ENCODE measurements around the gene SLC16A12.

SLC16A12 gene

GRCh38 chr10:89553064-89553734 lies 17.8 kb upstream of the SLC16A12 start:
- H4K20me1 ChIP-seq (ENCODE audit: insufficient read depth, low read length): no peaks in the 10 kb centered on the region
- H3K36me3 ChIP-seq (replicated peaks; ENCODE audit: low read depth, low read length): no peaks in the 10 kb centered on the region
- no peaks in the 10 kb centered on the region for H3K9me3 ChIP-seq (ENCODE audit: insufficient read depth, low read length)
- no peak overlapping the region for H2AFZ ChIP-seq (ENCODE audit: low read depth, low read length)
- H3K4me2 ChIP-seq (ENCODE audit: low read length): no peak overlapping the region
- no peaks in the 10 kb centered on the region for H3K27me3 ChIP-seq (ENCODE audit: low read depth, low read length)
- TF ChIP-seq CTCF (IDR thresholded peaks at IDR 0.05; ENCODE audit: low read depth, low read length) (no peak), EZH2phosphoT487 (IDR thresholded peaks at IDR 0.05; ENCODE audit: low read depth) (no peak)
- no peak overlapping the region for H3K9ac ChIP-seq (ENCODE audit: low read length)
- no peak overlapping the region for H3K27ac ChIP-seq (ENCODE audit: low read length)
- no peak overlapping the region for H3K4me3 ChIP-seq (ENCODE audit: low read length)
- H3K4me1 ChIP-seq (ENCODE audit: low read length): no peaks in the 10 kb centered on the region
- H3K79me2 ChIP-seq (ENCODE audit: low read length): no peaks in the 10 kb centered on the region

DNA sequence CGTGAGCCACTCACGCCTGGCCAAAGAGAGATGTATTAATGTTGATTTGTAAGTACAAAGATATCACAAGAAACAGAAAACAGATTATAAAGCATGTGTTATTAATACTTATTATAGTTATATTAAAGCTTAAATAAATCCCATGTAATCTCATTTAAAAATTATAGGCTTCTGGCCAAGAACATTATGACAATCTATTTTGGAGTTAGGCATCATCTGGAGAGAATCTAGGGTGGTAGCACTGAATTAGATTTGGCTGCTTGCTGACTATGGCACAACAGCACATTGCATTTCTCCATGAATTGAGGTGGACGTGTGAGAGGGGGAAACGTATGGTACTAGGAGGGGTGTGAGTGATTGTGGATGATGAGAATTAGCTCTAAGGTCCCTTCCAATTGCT lies 16.8 kb upstream of the SLC16A12 start:
- H3K27me3 ChIP-seq (ENCODE audit: low read depth, low read length): no peaks in the 10 kb centered on the region
- no peaks in the 10 kb centered on the region for H3K36me3 ChIP-seq (replicated peaks; ENCODE audit: low read depth, low read length)
- no peaks in the 10 kb centered on the region for H4K20me1 ChIP-seq (ENCODE audit: insufficient read depth, low read length)
- no peak overlapping the region for H3K4me3 ChIP-seq (ENCODE audit: low read length)
- H3K4me1 ChIP-seq (ENCODE audit: low read length): no peaks in the 10 kb centered on the region
- H3K9me3 ChIP-seq (ENCODE audit: insufficient read depth, low read length): no peaks in the 10 kb centered on the region
- no peak overlapping the region for H2AFZ ChIP-seq (ENCODE audit: low read depth, low read length)
- no peak for TF ChIP-seq CTCF (IDR thresholded peaks at IDR 0.05; ENCODE audit: low read depth, low read length)
- no peak for TF ChIP-seq EZH2phosphoT487 (IDR thresholded peaks at IDR 0.05; ENCODE audit: low read depth)
- no peak overlapping the region for H3K27ac ChIP-seq (ENCODE audit: low read length)
- H3K9ac ChIP-seq (ENCODE audit: low read length): no peak overlapping the region
- no peak overlapping the region for H3K4me2 ChIP-seq (ENCODE audit: low read length)
- no peaks in the 10 kb centered on the region for H3K79me2 ChIP-seq (ENCODE audit: low read length)

GRCh38 chr10:89550509-89550908 lies 15.1 kb upstream of the SLC16A12 start:
- Histone ChIP-seq H3K27ac (ENCODE audit: low read length) (no peak overlapping the region), H3K79me2 (ENCODE audit: low read length) (no peaks in the 10 kb centered on the region), H3K4me3 (ENCODE audit: low read length) (no peak overlapping the region), H3K9me3 (ENCODE audit: insufficient read depth, low read length) (no peaks in the 10 kb centered on the region), H3K4me2 (ENCODE audit: low read length) (no peak overlapping the region), H2AFZ (ENCODE audit: low read depth, low read length) (no peak overlapping the region), H3K27me3 (ENCODE audit: low read depth, low read length) (no peaks in the 10 kb centered on the region), H3K36me3 (replicated peaks; ENCODE audit: low read depth, low read length) (no peaks in the 10 kb centered on the region), H4K20me1 (ENCODE audit: insufficient read depth, low read length) (no peaks in the 10 kb centered on the region), H3K9ac (ENCODE audit: low read length) (no peak overlapping the region), H3K4me1 (ENCODE audit: low read length) (no peaks in the 10 kb centered on the region)
- TF ChIP-seq EZH2phosphoT487 (IDR thresholded peaks at IDR 0.05; ENCODE audit: low read depth) (no peak), CTCF (IDR thresholded peaks at IDR 0.05; ENCODE audit: low read depth, low read length) (no peak)

DNA sequence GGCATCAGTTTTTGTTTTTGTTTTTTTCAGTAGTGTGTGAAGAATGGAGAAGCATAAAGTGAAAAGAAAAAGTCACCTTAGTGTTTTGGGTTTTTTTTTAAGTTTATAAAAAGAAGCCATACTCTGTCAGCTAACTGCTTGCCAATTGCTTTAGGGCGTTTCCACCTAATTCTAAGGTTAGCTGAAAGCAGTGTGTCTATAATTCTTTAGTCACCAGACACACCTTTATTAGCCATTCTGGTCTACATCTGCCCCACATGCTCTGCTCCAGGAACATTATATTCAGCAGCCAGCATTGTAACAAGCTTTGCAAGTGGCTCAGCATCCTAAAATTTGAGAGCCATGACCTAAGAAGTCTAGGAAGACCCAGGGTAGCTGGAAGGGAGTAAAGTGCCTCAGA lies 14.1 kb upstream of the SLC16A12 start:
- H4K20me1 ChIP-seq (ENCODE audit: insufficient read depth, low read length): no peaks in the 10 kb centered on the region
- no peak for TF ChIP-seq CTCF (IDR thresholded peaks at IDR 0.05; ENCODE audit: low read depth, low read length)
- no peak for TF ChIP-seq EZH2phosphoT487 (IDR thresholded peaks at IDR 0.05; ENCODE audit: low read depth)
- no peak overlapping the region for H3K9ac ChIP-seq (ENCODE audit: low read length)
- no peaks in the 10 kb centered on the region for H3K9me3 ChIP-seq (ENCODE audit: insufficient read depth, low read length)
- no peak overlapping the region for H2AFZ ChIP-seq (ENCODE audit: low read depth, low read length)
- no peaks in the 10 kb centered on the region for H3K36me3 ChIP-seq (replicated peaks; ENCODE audit: low read depth, low read length)
- no peaks in the 10 kb centered on the region for H3K27me3 ChIP-seq (ENCODE audit: low read depth, low read length)
- no peaks in the 10 kb centered on the region for H3K79me2 ChIP-seq (ENCODE audit: low read length)
- no peak overlapping the region for H3K4me3 ChIP-seq (ENCODE audit: low read length)
- no peak overlapping the region for H3K4me2 ChIP-seq (ENCODE audit: low read length)
- no peak overlapping the region for H3K27ac ChIP-seq (ENCODE audit: low read length)
- H3K4me1 ChIP-seq (ENCODE audit: low read length): no peaks in the 10 kb centered on the region
